Measurements from ENCODE around the gene NUP98.

Gene NUP98

GRCh38 chr11:3797329-3798090 lies at the start of gene NUP98:
NUP98 (minus strand) TSS chr11:3797554; CDS start chr11:3782117, 15,437 bp downstream.
- DNase-seq (ENCODE audit: low read depth in 2 of 2), result peak; percentile 99

GRCh38 chr11:3845670-3846069 lies 48.3 kb upstream of the NUP98 start:
- no peak for DNase-seq (ENCODE audit: low read depth in 2 of 2)

- no peak for DNase-seq (ENCODE audit: low read depth in 2 of 2)
Observed at GRCh38 chr11:3845246-3845645, 47.9 kb upstream of the NUP98 start.

- no peak for DNase-seq (ENCODE audit: low read depth in 2 of 2)
Observed at GRCh38 chr11:3843326-3843725, 46.0 kb upstream of the NUP98 start.

- DNase-seq (ENCODE audit: low read depth in 2 of 2), result peak in 1 of 2 donors; percentile 86
Observed at GRCh38 chr11:3841426-3842350, 44.3 kb upstream of the NUP98 start.

GRCh38 chr11:3840870-3841425 lies 43.6 kb upstream of the NUP98 start, which contains the start of gene RHOG:
RHOG (minus strand) TSS chr11:3840959; CDS start chr11:3828138, 12,821 bp downstream.
- DNase-seq (ENCODE audit: low read depth in 2 of 2), result peak in 1 of 2 donors; percentile 89

GRCh38 chr11:3840004-3840869 lies 42.9 kb upstream of the NUP98 start:
- DNase-seq (ENCODE audit: low read depth in 2 of 2), result no peak

- DNase-seq (ENCODE audit: low read depth in 2 of 2), result no peak
Observed at GRCh38 chr11:3838504-3838903, 41.1 kb upstream of the NUP98 start.

GRCh38 chr11:3837793-3838192 lies 40.4 kb upstream of the NUP98 start:
- no peak for DNase-seq (ENCODE audit: low read depth in 2 of 2)

- DNase-seq (ENCODE audit: low read depth in 2 of 2), result no peak
Observed at GRCh38 chr11:3836903-3837302, 39.5 kb upstream of the NUP98 start.

GRCh38 chr11:3835751-3836150 lies 38.4 kb upstream of the NUP98 start:
- DNase-seq (ENCODE audit: low read depth in 2 of 2), result no peak

GRCh38 chr11:3834664-3835461 lies 37.5 kb upstream of the NUP98 start:
- DNase-seq (ENCODE audit: low read depth in 2 of 2), result no peak

GRCh38 chr11:3834349-3834663 lies 37.0 kb upstream of the NUP98 start:
- no peak for DNase-seq (ENCODE audit: low read depth in 2 of 2)

GRCh38 chr11:3833449-3833848 lies 36.1 kb upstream of the NUP98 start:
- DNase-seq (ENCODE audit: low read depth in 2 of 2), result no peak

GRCh38 chr11:3832816-3833215 lies 35.5 kb upstream of the NUP98 start:
- no peak for DNase-seq (ENCODE audit: low read depth in 2 of 2)

GRCh38 chr11:3831378-3832239 lies 34.3 kb upstream of the NUP98 start:
- DNase-seq (ENCODE audit: low read depth in 2 of 2), result no peak

GRCh38 chr11:3830730-3831129 lies 33.4 kb upstream of the NUP98 start:
- DNase-seq (ENCODE audit: low read depth in 2 of 2), result no peak

GRCh38 chr11:3830088-3830487 lies 32.7 kb upstream of the NUP98 start:
- DNase-seq (ENCODE audit: low read depth in 2 of 2), result no peak

- no peak for DNase-seq (ENCODE audit: low read depth in 2 of 2)
Observed at GRCh38 chr11:3827434-3828186, 30.3 kb upstream of the NUP98 start.
